Dedifferentiated amniotic fluid mesenchymal stem cell (primary cell): ENCODE results near the gene TMEM273.
A peak's percentile ranks its signal among the peaks of the same experiment; 100 is the strongest.

ENCODE experiments used
- DNase-seq: peaks from one replicate; pipeline ENCODE4 v3.0.0-alpha.2; 2016; ENCODE audit errors: extremely low spot score

TMEM273 gene

DNA sequence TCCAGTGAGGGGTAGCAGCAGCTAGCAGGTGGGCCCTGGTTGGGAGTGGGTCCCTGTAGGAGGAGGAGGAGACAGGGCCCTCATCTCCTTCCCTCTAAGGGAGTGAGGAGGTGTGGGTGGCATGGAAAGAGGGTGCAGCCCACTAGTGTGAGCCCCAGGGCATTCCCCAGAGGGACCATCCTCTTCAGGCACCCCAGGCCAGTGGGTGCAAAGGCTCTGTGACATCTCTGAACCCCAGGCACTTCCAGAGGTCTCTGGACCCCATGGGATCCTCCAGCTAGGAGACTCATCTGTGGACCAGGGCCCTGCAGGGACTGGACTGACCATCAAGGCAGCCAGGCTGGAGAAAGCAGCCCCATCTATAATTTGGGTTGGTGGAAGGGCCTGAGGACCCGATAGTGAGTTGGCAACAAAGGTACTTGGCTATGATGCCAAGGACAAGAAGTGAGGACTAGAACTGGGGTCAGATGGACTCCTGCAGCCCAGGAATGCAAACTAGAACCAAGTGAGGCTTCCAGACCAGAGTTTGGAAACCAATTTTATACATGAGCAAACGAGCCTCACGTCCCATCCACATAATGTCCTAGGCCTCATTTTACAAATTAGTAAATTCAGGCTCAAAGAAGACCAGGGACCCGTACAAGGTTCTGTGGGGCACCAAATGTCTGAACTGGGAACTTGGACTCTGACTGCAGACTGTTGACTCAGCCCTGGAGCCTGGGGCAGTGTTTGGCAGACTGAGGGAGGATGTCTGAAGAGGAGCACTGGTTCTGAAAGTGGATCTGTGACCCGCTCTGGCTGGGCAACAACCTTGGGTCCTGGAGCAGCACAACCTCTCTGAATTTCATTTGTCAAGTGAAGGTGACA is 71.4 kb downstream of the TMEM273 start:
- DNase-seq, result no peak

DNA sequence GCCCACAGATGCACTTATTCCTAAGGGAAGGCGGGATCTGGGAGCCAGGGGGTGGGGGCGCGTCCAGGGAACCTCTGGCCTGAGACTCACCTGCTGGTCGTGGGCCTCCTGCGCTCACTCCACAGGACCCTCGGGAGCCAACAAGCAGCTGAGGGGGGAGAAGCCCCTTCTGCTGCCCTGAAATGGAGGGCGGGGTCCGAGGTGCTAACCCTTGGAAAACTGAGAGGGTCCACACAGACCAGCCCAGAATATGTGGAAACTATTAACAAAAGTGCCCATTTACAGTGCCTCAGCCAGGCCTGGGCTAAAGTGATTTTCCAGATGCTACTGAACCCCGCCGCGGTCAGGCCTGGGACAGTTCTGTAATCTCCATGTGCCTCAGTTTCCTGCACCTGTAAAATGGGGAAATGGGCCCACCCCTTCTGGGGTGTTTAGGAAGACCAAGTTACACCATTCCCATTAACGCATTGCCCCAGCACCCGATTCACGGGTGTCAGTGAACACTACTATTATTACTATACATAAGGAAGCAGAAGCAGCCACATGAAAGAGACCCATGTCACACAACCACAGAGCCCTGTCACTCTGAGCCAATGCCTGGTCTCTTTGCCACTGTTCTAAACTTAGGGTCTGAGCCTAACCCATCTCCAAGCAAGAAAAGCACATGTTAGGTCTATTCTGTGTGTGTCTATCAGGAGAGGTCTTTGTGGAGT is 72.2 kb downstream of the TMEM273 start:
- no peak for DNase-seq

DNA sequence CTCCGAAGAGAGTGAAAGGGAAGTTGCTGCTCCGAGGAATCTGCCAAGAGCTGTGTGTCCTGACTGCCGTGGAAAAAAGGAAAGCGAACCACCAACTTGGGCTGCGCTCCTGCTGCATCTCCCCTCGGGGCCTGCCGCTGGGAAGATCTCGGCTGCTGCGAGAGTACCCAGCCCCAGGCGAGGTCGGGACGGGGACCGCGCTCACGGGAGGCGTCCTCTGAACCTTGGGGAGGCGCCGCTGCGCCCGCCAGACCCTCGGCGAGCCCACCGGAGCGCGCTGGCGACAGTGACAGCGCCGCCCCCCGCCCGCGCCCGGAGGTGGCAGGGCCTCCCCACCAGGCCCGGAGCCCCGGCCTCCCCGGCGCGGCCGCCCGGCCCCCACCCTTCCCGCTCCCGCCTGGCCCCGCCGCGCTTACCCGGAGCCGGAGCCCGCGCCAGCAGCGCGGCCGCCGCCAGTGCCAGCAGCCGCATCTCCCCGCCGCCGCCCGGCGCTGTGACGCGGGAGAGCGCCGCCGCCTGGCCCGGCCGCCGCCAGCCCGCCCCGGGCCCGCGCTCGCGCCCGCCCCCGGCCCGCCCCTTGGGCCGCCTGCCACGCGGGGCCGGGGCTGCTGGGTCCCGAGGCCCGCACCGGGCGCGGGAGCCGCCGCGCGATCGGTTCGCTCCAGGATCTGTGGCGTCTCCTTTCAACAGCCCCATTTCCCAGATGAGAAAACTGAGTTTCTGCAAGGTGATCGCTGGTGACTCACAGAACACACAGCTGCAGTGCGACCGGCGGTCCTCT is 73.0 kb downstream of the TMEM273 start, which contains the start of gene VSTM4:
VSTM4 (minus strand) TSS at position 508 of the 781 bp plus-strand sequence; CDS start at position 471, 37 bp downstream.
- DNase-seq, result peak; percentile 39

DNA sequence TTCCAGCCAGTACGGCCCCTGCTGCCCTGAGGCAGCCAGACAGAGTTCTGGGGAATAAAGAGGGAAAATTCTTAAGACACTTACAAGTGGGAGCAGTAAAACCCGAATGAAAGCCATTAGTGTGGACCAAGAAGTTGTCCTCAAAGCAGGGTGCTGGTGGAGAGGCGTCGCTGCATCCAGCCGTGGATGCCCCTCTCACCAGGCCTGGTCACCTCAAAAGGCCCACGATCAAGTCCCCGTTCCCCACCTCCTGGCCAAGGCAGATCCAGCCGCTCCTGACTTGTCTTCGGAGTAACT is 73.5 kb downstream of the TMEM273 start:
- DNase-seq, result no peak

- no peak for DNase-seq
These were observed 74.5 kb downstream of the TMEM273 start for GRCh38 chr10:49113741-49114141.

- no peak for DNase-seq
These were observed 75.3 kb downstream of the TMEM273 start for GRCh38 chr10:49112851-49113250.

DNA sequence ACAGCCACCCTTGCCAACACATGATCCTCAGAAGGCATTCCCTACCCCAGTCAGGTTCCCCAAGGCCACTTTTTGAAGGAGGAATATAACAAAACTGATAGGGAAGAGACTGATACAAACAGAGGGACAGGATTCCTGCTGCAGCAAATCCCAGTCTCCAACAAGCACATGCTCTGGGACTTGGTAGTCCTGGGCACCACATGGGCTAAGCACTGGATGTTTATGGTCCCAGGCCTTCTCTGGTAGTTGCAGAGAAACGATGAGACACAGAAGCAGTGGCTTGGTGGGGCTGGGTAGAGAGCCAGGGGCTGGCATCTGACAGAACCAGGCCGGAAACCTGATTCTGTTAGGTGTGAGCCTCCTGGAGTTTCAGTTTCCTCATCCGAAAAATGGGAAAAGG is 76.1 kb downstream of the TMEM273 start:
- DNase-seq, result no peak

- DNase-seq, result no peak
These were observed 76.9 kb downstream of the TMEM273 start for GRCh38 chr10:49111320-49111698.

DNA sequence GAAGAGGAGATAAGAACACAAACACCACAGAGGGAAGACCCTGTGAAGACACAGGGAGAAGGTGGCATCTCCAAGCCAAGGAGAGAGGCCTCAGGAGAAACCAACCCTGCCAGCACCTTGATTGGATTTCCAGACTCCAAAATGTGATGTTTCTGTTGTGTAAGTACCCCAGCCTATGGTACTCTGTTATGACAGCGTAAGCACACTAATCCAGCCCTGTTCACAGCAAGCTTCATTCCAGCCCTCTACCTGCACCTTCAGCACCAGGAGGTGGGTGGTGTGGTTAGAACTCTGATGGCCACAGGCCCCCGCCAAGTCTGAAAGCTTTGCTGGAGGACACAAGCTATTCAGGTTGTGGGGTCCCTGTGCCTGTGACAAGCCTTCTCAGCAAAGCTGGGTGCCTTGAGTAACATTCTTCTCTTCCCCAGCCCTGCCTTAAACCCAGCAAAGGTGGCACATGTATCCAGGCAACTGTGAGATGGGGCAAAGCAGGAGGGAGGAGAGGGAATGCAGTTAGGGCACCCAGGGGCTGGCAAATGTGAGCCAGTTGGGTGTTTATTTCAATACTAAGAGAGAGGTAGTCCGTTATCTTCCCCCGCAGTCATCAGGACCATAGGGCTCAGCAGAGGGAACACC is 77.4 kb downstream of the TMEM273 start:
- no peak for DNase-seq

- peak; percentile 76 for DNase-seq
These were observed 78.4 kb downstream of the TMEM273 start for GRCh38 chr10:49109669-49110340.

DNA sequence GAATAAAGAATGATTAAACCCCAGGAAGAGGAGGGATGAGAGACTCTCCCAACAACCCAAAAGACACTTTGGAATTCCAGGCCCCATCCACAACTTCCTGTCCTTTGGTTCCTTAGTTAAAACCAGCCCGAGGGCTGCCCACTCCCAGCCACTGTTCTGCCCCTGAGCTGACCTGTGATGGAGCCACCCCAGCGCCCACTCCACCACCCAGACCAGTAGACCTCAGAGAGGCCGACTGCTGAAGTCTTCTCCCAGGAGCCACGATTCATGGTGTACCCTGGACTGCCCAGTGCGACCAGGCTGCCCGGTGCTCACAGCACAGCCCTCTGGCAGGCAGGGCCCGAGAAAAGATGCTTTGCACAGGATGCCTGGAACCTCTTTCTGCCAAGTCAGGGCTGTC is 79.5 kb downstream of the TMEM273 start:
- no peak for DNase-seq

DNA sequence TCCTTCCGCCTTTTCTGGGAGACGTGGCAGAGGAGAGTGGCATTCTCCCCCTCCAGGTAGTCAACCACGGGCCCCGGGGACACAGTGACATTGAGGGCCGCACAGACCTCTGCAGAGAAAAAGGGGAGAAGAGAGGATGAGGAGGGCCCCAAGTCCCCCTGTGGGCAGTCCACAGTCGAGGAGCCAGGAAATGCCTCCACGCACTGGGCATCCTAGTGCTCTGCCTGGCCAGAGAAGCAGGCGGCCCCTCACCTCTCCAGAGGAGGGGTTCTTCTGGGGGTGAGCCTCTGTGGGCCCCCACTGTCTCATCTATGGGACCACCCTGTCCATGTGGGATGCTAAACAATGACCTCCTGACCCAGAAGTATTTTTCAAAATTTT is 80.3 kb downstream of the TMEM273 start:
- DNase-seq, result no peak

DNA sequence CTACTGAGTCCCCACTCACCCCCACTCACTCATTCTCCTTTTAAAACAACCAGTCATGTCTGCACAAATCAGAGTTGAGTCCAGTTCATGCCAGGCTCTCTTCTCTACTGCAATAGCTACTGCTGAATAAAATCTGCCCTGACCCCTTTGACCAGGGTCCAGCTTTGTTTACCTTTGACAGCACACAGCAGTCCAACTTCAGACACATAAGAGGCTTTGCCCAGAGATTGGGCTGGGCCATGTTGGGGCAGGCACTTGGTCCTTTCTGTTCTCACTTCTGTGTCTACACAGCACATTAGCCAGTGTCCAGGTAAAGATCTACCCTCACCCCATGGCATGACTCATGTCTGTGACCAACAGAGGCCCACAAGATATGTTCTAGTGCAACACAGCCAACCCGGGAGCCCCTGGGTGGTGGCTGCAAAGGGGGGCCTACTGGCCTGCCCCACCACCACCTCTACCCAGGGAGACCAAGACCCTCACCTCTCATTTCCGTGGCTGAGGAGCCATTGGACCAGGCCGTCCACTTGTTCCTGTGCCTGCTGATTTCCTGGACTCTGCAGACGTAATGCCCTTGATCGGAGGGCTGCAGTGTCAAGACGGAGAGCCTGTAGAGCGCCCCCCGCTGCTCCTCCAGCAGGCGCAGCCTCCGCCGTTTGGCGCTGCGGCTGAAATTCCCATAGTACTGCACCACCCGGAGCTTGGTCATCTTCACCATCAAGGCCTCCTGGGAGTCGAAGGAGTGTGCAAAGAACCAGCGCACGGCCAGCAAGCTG is 80.9 kb downstream of the TMEM273 start:
- no peak for DNase-seq

DNA sequence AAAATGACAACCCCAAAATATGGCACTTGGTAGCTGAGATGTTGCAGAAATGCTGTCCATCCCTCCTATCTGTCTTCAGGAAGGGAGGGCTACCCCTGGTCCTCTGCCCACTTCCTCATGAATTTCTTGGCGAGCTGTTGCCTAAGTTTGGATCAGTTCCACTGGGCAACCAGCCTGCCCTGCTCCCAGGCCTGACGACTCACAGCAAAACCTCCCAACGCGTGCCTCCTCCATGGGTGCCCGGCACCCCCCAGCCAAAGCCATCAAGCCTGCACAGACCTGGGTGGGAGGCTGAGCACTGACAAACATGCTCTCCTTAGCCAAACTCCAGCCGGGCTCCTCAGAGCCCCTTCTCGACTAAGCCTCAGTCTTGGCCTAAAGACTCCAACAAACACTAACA is 81.7 kb downstream of the TMEM273 start:
- DNase-seq, result no peak

GRCh38 chr10:49105076-49105475 is 83.1 kb downstream of the TMEM273 start:
- no peak for DNase-seq
